GM12892 (cell line): Measurements from ENCODE around the gene NAAA.

Experiments
- POLR2A ChIP-seq: IDR thresholded peaks from 2 replicates; pipeline ENCODE4 v1.6.1; 2011; ENCODE audit warnings: low read depth, low read length, control low read depth
- POLR2AphosphoS5 ChIP-seq: IDR thresholded peaks from 2 replicates; pipeline ENCODE4 v1.6.1; 2011; ENCODE audit warnings: low read depth, low read length, control low read depth

- no peak for TF ChIP-seq POLR2A
- TF ChIP-seq POLR2AphosphoS5 = no peak
These were observed 16.4 kb downstream of the NAAA start for GRCh38 chr4:75924309-75924827.
